Muscle of arm (tissue), 14 donors: Measurements from ENCODE around the gene NCF4. TPM values are rescaled to one million over a fixed set of nuclear protein-coding genes. Genes with fewer than 3 reads are reported as not detected.

Experiments
- DNase-seq: peaks from one replicate; pipeline ENCODE4 v3.0.0-alpha.2; 2013
- long read RNA-seq, 11 donors: transcript quantifications; one replicate each; lab custom pipeline, GENCODE V29; 2026
- polyA plus RNA-seq, 12 donors: library from polyadenylated mRNA; unstranded; fragments of 120-200 nt; gene quantifications; one replicate each; pipeline ENCODE4 v1.2.1, GENCODE V29; 2013; ENCODE audit not compliant: insufficient read length in 12 of 12

NCF4 gene
- 1 to 10 TPM in 10 of 12 donors, not detected in 2; 2.5 to 7.7 (median 3.5) TPM for polyA plus RNA-seq
- long read RNA-seq, donor 1, partial matches to known transcripts: 0 of 1 reads
- long read RNA-seq, donor 1, other reads (novel, unspliced or antisense): 0 of 1 reads
- long read RNA-seq, donor 2, partial matches to known transcripts: 0 of 2 reads
- long read RNA-seq, donor 2, other reads (novel, unspliced or antisense): 0 of 2 reads
- long read RNA-seq, donor 3, partial matches to known transcripts: 0 of 2 reads
- long read RNA-seq, donor 3, other reads (novel, unspliced or antisense): 0 of 2 reads
- long read RNA-seq, donor 4, partial matches to known transcripts: 0 of 1 reads
- long read RNA-seq, donor 4, other reads (novel, unspliced or antisense): 0 of 1 reads
- long read RNA-seq, donor 5, partial matches to known transcripts: 0 of 2 reads
- long read RNA-seq, donor 5, other reads (novel, unspliced or antisense): 0 of 2 reads
- long read RNA-seq, donor 6, partial matches to known transcripts: 0 of 1 reads
- long read RNA-seq, donor 6, other reads (novel, unspliced or antisense): 0 of 1 reads
- long read RNA-seq, donor 7, partial matches to known transcripts: 0 of 1 reads
- long read RNA-seq, donor 7, other reads (novel, unspliced or antisense): 0 of 1 reads
- long read RNA-seq, donor 8: 0 reads
- long read RNA-seq, donor 9: 0 reads
- long read RNA-seq, donor 10, partial matches to known transcripts: 0 of 1 reads
- long read RNA-seq, donor 10, other reads (novel, unspliced or antisense): 0 of 1 reads
- long read RNA-seq, donor 11, partial matches to known transcripts: 0 of 3 reads
- long read RNA-seq, donor 11, other reads (novel, unspliced or antisense): 0 of 3 reads

DNA sequence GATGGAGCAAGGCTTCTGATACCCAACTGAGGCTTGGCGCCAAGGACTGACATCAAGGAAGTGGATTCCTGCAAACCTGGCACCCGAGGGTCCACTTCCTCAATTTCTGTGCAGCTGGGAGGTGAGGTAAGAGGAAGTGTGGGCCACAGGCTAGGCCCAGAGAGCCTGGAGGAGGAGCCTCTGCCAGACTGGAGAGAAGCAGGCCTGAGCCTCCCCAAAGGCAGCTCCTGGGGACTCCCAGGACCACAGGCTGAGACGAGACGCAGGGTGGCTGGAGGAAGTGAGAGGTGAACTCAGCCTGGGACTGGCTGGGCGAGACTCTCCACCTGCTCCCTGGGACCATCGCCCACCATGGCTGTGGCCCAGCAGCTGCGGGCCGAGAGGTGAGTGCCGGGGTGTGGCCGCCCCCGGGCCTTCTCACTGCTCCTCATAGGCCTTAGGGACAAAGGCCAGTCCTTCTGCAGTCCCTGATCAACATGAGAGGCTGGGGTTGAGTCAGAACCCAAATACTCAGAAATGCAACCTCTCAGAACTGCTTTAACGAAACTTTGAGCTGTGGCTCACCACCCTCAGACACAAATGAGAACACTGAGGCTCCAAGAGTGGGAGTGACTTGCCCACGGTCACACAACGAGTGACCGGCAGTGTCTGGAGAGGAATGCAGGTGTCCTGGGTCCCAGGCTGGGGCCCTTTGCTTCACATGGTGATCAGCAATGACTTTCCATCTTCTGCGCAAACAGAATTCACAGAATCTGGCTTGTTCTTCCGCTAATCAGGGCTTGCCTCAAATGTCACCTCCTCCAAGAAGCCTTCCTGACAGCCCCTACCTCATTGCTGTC, at the start of gene NCF4:
Gene NCF4 (plus strand): TSS at position 186 of the 839 bp plus-strand sequence. CDS start 166 bp downstream, at position 352.
- DNase-seq: peak; percentile 30

DNA sequence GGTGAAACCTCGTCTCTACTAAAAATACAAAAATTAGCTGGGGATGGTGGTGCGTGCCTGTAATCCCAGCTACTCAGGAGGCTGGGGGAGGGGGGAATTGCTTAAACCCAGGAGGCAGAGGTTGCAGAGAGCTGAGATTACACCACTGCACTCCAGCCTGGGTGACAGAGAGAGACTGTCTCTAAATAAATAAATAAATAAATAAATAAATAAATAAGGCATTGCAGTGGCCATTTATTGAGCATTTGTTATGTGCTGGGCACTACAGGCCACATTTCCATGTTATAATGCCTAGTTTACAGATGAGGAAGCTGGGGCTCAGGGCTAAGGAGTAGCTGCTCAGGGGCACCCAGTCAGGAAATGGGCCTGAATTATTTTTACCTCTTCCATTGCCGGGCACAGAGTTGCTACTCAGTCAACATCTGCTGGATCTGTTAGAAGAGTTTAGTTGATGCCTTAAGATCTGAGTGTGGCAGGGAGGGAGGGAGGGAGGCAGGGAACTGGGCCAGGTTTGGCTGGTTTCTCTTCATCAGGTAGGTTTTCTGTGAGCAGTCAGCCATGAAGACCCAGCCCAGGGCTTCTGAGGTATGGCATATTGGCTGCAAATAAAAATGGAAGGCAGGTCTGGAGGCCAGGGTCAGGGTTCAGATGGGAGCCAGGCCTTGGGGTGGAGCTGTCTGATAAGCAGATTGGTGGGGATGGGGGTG, 49.6 kb upstream of the NCF4 start:
- no peak for DNase-seq

DNA sequence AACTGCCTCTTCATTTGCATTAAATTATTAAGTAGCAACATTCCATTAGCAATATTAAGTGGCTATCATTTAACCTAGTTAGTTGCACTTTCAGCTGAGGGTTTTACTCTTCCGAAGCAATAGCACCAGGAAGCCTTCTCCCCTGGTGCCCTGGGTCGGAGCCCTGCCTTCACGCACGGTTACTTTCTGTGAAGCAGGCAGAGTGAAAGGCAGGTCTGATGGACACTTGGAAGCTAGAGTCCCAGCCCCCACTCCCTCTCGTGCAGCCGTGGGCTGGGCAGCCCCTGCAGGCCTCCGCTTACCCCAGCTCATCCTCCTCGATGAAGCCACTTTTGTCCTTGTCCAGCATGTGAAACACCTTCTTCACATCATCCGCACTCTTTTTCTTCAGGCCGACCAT, 46.0 kb upstream of the NCF4 start:
- no peak for DNase-seq

DNA sequence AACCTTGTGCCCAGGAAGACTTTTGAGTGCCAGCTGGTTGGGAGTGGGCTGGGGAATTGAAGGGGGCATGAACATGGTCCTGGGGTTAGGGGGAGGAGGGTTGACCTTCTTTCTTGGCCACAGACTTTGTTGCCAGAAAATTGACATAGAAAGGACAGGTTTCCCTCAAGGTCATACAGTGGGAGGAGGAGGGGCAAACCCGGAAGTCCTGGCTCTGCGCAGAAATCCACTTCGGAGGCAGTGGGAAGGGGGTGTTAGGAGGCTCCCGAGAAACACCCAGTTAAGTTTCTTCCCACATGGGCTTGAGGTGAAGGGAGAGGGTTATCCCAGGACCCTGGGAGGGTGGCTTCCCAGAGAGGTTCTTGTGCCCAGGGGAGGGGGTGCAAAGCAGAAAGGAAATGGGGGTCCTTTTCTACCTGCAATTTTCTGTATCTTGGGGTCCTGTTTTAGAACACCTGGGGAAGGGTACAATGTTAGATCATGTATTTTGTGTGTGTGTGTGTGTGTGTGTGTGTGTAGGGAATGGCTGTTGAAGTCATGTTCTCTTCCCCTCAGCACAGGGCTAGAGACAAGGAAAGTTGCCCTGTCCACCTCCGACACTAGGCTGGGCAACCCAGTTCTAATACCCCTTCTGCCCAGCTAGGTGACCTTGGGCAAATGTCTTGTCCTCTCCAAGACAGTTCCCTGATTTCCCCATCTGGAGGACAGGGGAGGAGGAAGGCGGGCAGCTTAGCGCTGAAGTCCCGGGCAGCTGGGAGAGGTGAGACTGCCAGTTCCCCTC, 45.1 kb upstream of the NCF4 start:
- no peak for DNase-seq

DNA sequence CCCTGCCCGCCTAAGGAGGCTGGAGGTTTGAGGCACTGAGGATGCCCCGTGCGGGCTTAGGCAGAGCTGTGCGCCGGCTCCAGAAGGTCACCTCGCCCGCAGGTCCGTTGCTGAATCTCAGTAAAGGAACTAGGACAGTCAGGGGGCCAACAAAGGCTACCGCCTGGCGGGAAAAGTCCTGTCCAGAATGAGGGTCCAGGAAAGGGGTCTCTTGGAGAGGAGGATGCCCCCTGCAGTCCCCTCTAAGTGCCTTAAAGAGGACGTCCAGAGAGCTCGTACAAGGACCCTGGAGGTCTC, 44.5 kb upstream of the NCF4 start:
- DNase-seq: no peak

DNA sequence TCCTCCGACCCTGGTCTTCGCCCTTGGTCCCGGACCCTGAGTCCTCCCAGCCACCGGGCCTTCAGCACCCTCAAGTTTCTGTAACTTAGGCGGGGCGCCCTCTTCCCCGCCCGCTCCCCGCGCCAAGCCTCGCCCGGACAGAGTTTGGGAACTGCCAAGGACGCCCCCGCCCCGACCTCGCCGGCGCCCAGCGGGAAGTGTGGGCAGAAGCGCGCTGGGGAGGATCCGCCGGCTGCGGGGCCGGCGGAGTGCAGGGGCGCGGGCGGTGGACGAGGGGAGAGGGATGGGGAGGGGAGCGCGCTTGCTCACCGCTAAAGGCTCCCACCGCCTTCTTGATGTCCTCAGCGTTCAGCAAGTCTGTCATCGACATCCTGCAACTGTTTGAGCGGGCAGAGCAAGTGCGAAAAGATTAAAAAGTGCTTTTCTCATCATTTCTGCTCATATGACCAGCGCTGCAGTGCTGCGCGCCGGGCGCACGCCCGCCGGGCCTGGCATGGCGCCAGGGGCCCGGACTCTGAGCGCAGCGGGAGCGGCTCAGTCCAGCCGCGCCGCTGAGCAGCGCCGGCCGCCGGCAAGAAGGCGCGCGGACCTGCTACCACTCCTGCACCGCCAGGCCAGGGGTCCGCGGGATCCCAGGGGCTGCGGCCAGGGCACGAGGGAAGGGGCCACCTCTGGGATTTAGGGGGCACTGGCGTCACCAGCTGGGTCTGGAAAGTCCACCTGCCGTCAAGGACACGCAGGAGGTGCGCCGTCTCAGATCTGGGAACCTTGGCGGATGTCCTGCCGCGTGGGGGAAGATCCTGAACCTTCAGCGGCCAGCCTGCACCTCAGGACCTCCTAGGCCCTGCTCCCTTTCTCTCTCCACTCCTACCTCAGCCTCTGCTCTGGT, 43.9 kb upstream of the NCF4 start, which contains the start of gene PVALB:
Gene PVALB (minus strand): TSS at position 400 of the 889 bp plus-strand sequence. CDS start 30 bp downstream, at position 370.
- DNase-seq: peak; percentile 51

DNA sequence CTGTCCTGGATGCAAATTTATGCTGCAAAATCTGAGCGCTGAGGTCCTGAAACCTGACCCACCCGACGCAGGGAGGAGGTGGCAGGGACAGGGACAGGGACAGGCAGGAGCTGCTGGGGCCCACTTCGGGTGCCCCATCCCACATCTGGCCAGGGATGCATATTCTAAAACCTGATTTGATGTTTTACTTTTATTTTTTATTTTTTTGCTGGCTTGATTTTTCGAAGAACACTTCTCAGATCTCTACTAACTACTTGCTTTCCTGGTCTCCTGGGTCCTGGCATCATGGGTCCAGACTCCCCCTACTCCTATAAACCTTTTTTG, 43.3 kb upstream of the NCF4 start:
- no peak for DNase-seq

DNA sequence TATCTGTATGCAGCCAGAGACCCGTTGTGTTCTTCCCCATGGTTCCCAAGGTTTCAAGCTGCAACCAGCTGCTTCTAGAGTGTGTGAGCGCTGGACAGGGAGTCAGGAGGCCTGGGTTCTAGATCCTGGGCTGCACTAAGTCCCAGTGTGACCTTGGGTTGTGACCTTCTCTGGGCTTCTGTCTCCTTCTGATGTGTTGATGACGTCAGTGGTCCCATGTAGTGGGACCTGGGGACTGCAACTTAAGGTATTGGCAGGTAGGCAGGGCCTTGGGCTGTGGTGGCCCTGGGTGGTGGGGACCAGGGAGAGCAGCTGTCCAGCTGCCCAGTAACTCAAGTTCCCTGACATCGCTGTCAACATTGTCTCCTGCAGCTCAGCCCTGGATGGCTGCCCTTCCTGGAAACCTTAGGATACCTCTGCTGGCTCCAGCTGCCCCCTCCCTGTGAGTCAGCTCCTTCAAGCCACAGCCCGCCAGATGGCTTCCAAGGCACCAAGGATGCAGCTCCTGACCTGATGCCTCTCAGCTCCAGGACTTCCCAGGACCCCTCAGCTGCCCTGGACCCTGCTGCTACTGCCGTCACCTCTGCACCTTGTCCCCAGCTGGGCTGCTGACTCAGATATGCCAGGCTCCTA, 42.7 kb upstream of the NCF4 start:
- no peak for DNase-seq

DNA sequence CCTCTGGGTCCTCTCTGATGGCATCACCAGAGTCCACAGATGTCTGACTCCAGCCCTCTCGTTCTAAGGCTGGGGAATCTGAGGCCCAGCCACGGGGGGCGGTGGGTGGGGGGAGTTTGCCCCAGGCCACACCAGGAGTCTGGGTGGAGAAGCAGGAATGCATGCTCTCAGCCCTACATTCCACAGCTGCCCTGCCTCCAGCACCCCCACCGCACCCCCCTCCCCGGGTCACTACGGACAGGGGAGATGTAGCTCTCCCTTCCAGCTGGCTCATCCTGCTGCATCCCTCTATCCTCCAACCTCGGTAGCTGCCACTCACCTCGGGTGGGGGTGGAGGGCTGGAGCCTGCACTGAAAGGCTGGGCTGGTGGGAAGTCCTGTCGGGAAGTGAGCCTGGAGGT, 41.7 kb upstream of the NCF4 start:
- DNase-seq: no peak

DNA sequence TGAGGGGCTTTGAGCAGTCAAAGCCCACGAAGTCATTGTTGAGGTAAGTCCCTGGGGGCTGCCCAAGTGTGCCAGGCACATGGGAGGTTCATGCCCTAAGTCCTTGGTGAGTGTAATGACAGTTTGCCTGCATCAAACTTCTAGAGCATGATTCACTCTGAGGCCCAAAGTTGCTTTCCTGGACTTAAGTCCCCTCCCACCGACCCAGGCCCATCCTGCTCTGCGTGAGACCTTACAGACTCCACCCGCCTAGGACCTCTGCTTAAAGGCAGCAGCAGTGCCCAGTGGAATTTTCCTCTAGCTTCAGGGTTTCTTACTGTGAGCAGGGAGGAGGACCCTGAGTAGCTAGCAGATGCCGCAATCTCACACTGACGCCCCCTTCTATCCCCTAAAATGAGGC, 38.2 kb upstream of the NCF4 start:
- no peak for DNase-seq

DNA sequence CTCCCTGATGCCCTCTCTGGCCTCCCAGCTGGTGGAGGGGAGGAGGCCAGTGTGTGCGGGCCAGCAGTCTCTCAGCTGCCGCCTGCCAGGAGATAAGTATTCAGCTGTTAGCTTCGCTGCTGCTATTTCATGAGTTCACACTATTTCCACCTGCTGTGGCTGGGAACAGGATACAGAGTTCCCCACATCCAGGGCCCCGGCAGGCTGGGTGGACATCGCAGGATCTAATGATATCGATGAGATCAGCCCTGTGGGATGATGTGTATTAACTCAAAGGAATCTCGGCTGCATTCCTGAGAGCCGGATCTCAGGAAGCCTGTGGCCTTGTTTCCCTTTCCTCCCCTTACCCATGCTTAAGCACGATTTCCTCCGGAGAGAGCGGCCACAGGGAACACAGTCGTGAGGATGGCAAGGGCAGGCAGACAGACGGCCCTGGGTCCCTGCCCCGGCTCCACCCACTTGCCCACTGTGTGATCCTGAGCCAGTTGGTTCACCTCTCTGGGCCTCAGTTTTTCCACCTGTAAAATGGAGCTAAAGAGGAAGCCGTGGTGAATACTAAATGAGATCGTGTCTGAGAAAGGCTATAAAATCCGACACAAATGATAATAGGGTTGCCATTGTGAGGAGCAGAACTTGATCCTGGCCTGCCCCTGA, 37.5 kb upstream of the NCF4 start:
- DNase-seq: peak; percentile 25

DNA sequence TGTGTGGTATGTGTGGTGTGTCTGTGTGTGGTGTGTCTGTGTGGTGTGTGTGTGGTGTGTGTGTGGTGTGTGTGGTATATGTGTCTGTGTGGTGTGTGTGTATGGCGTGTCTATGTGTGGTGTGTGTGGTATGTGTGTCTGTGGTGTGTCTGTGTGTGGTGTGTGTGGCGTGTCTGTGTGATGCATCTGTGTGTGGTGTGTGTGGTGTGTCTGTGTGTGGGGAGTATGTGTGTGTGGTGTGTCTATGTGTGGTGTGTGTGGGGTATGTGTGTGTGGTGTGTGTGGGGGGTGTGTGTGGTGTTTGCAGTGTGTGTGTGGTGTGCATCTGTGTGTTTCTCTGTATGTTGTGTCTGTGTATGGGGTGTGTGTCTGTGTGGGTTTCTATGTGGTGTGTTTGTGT, 36.2 kb upstream of the NCF4 start:
- no peak for DNase-seq

DNA sequence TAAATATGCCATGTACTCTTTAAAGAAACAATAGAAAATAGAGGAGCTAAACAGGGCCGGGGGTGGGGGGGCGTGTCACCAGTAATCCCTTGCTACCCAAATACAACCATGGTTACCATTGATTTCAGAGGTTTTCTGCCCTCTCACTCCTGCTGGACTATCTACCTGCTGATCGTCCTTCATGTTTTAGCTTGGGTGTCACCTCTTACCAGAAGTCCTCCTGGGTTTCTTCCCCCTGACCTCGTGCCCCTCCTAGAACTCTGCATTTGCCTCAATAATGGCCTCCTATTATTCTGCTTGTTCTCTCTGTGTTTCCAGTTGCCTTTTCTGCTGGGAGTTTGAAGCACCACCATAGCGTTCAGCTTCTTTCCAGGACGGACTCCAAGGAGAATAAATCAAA, 34.5 kb upstream of the NCF4 start:
- DNase-seq: no peak

DNA sequence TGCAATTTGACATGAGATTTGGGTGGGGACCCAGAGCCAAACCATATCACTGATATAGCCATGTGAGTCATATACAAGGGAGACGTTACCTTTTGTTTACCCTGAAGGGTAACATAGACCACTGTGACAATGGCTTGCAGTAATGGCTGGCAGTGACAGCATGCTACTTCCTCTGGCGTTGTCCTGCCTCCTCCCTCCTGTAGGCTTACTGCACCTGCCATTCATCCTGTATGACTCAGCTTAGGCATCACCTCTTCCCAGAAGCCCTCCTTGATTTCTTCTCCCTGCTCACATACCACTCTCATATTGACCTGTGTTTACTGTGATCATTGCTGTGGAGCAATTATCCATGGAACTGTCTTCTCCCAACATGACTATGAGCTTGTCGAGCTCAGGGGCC, 32.0 kb upstream of the NCF4 start:
- no peak for DNase-seq

DNA sequence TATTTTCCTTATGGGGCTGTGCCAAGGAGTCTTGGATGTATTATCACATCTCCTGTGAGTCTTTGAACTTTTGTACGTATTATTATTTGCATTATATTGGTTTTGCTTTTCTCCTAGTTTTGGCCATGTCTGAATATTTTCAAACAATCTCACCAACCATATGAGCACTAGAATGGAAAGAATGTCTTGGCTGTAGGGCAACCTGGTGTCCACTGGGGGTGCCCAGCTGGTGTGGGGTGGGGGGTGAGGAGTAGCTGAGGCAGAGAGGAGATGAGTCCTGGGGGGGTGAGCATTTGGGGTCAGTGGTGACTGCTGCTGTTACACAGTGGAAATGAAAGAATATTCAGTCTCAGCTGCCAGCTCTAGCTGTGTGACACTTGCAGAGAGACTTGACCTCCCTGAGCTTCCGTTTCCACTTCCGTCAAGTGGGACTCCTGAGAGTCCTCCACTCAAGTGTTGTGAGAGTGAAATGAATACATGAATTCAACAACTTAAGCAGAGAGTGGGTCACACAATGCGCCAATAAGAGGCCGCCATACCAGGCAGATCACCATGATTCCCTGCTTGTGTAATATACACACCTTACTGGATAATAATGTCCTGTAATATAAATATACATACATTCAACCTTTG, 31.3 kb upstream of the NCF4 start:
- DNase-seq: no peak

DNA sequence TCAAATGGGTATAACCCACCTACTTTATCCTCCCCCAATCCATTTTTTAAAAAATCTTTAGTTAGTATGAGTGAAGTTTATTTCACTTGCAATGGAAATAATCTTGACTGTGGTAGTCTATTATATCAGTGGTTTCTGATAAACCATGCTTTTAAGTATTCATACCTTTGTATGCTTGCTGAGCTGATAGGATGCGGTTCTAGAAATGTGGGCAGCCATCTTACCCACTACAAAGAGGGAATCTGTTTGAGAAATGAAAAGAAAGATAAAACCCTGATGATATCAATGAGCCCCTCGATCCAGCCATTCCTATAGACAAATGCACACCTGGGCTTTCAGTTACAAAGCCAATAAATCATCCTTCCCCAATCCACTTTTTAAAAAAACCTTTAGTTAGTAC, 30.2 kb upstream of the NCF4 start:
- DNase-seq: no peak

DNA sequence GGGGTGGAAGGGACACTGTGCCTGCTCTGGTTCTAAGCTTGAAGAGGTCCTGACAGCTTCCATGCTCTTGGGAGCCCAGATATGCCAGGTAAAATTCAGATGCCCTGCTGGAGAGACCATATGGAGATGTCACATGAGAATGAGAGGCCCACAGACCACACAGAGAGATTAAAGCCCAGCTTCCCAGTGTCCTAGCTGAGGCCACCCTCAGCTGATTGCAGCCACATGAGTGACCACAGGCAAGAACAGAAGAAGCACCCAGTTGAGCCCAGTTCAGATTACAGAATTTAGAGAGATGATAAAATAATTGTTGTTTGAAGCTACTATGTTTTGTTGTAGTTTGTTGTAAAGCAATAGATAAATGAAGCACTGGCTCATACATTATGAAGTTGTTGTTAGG, 29.6 kb upstream of the NCF4 start:
- no peak for DNase-seq

DNA sequence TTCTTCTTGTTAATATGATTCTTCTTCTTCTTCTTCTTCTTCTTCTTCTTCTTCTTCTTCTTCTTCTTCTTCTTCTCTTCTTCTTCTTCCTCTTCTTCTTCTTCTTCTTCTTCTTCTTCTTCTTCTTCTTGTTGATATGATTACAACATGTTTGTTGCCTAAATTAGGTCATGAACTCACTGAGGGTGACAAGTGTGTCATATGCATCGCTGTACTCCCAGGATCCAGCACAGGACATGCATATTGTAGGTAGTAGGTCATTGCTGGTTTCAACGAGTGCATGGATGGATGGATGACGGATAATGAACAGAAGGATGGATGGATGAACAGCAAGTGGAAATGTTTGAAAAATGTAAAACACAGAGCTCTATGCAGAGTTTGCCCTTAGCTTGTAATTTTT, 29.1 kb upstream of the NCF4 start:
- DNase-seq: no peak
